ENCODE measurements around the gene SLC19A3.
A peak's percentile ranks its signal among the peaks of the same experiment; 100 is the strongest.
"Not testable (repeated sequence)": the region's sequence is repeated elsewhere in the genome, so short reads cannot be mapped to it uniquely, and the experiment has no call there.

SLC19A3 gene

GRCh38 chr2:227696990-227697679 lies 20.7 kb downstream of the SLC19A3 start:
- no peak overlapping the region for H3K4me3 ChIP-seq (ENCODE audit: low read depth, low read length)
- DNase-seq (ENCODE audit: low read depth): no peak
- no peak for TF ChIP-seq POLR2A (IDR thresholded peaks at IDR 0.05; ENCODE audit: extremely low read depth, insufficient read length)
- no peak for TF ChIP-seq MYC (IDR thresholded peaks at IDR 0.05; ENCODE audit: low read depth, low read length)
- TF ChIP-seq CTCF (IDR thresholded peaks at IDR 0.05; ENCODE audit: low read depth, low read length): no peak
- no peak for TF ChIP-seq MAX (IDR thresholded peaks at IDR 0.05; ENCODE audit: low read depth, low read length)

- no peak for TF ChIP-seq MYC (IDR thresholded peaks at IDR 0.05; ENCODE audit: low read depth, low read length)
- TF ChIP-seq MAX (IDR thresholded peaks at IDR 0.05; ENCODE audit: low read depth, low read length): no peak
- TF ChIP-seq CTCF (IDR thresholded peaks at IDR 0.05; ENCODE audit: low read depth, low read length): no peak
- no peak for TF ChIP-seq POLR2A (IDR thresholded peaks at IDR 0.05; ENCODE audit: extremely low read depth, insufficient read length)
- DNase-seq (ENCODE audit: low read depth): no peak
- H3K4me3 ChIP-seq (ENCODE audit: low read depth, low read length): no peak overlapping the region
These were observed 30.6 kb downstream of the SLC19A3 start for GRCh38 chr2:227687189-227687588.

- no peak for DNase-seq (ENCODE audit: low read depth)
- TF ChIP-seq POLR2A (IDR thresholded peaks at IDR 0.05; ENCODE audit: extremely low read depth, insufficient read length) (no peak), CTCF (IDR thresholded peaks at IDR 0.05; ENCODE audit: low read depth, low read length) (no peak), MYC (IDR thresholded peaks at IDR 0.05; ENCODE audit: low read depth, low read length) (no peak), MAX (IDR thresholded peaks at IDR 0.05; ENCODE audit: low read depth, low read length) (no peak)
- no peak overlapping the region for H3K4me3 ChIP-seq (ENCODE audit: low read depth, low read length)
These were observed 33.6 kb downstream of the SLC19A3 start for GRCh38 chr2:227684258-227684657.

GRCh38 chr2:227677928-227678327 lies 39.9 kb downstream of the SLC19A3 start:
- TF ChIP-seq CTCF (IDR thresholded peaks at IDR 0.05; ENCODE audit: low read depth, low read length): no peak
- no peak for TF ChIP-seq MAX (IDR thresholded peaks at IDR 0.05; ENCODE audit: low read depth, low read length)
- no peak for TF ChIP-seq POLR2A (IDR thresholded peaks at IDR 0.05; ENCODE audit: extremely low read depth, insufficient read length)
- no peak for TF ChIP-seq MYC (IDR thresholded peaks at IDR 0.05; ENCODE audit: low read depth, low read length)
- H3K4me3 ChIP-seq (ENCODE audit: low read depth, low read length): no peak overlapping the region
- DNase-seq (ENCODE audit: low read depth): no peak

GRCh38 chr2:227674485-227674884 lies 43.3 kb downstream of the SLC19A3 start:
- no peak overlapping the region for H3K4me3 ChIP-seq (ENCODE audit: low read depth, low read length)
- TF ChIP-seq MAX (IDR thresholded peaks at IDR 0.05; ENCODE audit: low read depth, low read length) (no peak), MYC (IDR thresholded peaks at IDR 0.05; ENCODE audit: low read depth, low read length) (no peak), POLR2A (IDR thresholded peaks at IDR 0.05; ENCODE audit: extremely low read depth, insufficient read length) (no peak), CTCF (IDR thresholded peaks at IDR 0.05; ENCODE audit: low read depth, low read length) (no peak)
- DNase-seq (ENCODE audit: low read depth): no peak

GRCh38 chr2:227673620-227674019 lies 44.2 kb downstream of the SLC19A3 start:
- peak; percentile 15 for DNase-seq (ENCODE audit: low read depth)
- H3K4me3 ChIP-seq (ENCODE audit: low read depth, low read length): not testable (repeated sequence)
